GM23338 (cell line): Measurements from ENCODE around the gene ANO4. TPM values are rescaled to one million over a fixed set of nuclear protein-coding genes. Genes with fewer than 3 reads are reported as not detected.

Experiments
- ATAC-seq: fragments of 200-7000 bp; cut with Tn5 transposase; 3 replicates; pipeline ENCODE4 v1.9.1; 2020
- DNase-seq: peaks from one replicate; pipeline ENCODE4 v3.0.0-alpha.2; 2015; ENCODE audit warnings: low spot score
- H2AFZ ChIP-seq: fragments of 200-600 bp; sonication (generic); 2 replicates; pipeline ENCODE4 v1.8.0; 2016; ENCODE audit warnings: antibody characterized with exemption, mild to moderate bottlenecking, moderate library complexity
- H3F3A ChIP-seq: fragments of 200-600 bp; sonication (generic); replicated peaks from 2 replicates; pipeline ENCODE4 v1.8.0; 2017; ENCODE audit warnings: antibody characterized with exemption, mixed run types, low read depth
- H3K27ac ChIP-seq: fragments of 200-600 bp; sonication (generic); 2 replicates; pipeline ENCODE4 v1.6.1; 2016; ENCODE audit warnings: low read depth
- H3K27me3 ChIP-seq: fragments of 200-600 bp; sonication (generic); 2 replicates; pipeline ENCODE4 v1.8.0; 2016; ENCODE audit warnings: mild to moderate bottlenecking, mixed run types, moderate library complexity; ENCODE audit not compliant: insufficient read depth
- H3K36me3 ChIP-seq: fragments of 200-600 bp; sonication (generic); 2 replicates; pipeline ENCODE4 v1.8.0; 2016; ENCODE audit warnings: mild to moderate bottlenecking; ENCODE audit not compliant: insufficient read depth
- H3K4me1 ChIP-seq: fragments of 200-600 bp; sonication (generic); 2 replicates; pipeline ENCODE4 v1.8.0; 2016; ENCODE audit warnings: mild to moderate bottlenecking, moderate library complexity; ENCODE audit not compliant: insufficient read depth
- H3K4me2 ChIP-seq: fragments of 200-600 bp; sonication (generic); 2 replicates; pipeline ENCODE4 v1.7.1; 2017; ENCODE audit warnings: mixed run types
- H3K4me3 ChIP-seq: fragments of 200-600 bp; sonication (generic); 2 replicates; pipeline ENCODE4 v1.6.1; 2016; ENCODE audit warnings: mixed run types
- H3K79me2 ChIP-seq: fragments of 200-600 bp; sonication (generic); replicated peaks from 2 replicates; pipeline ENCODE4 v1.8.0; 2017; ENCODE audit warnings: mild to moderate bottlenecking; ENCODE audit not compliant: insufficient read depth
- H3K9me2 ChIP-seq: fragments of 200-600 bp; sonication (generic); 2 replicates; pipeline ENCODE4 v1.8.0; 2017; ENCODE audit not compliant: insufficient read depth
- H4K20me1 ChIP-seq: fragments of 200-600 bp; sonication (generic); replicated peaks from 2 replicates; pipeline ENCODE4 v1.8.0; 2017; ENCODE audit warnings: mild to moderate bottlenecking; ENCODE audit not compliant: insufficient read depth
- H3K27ac Mint-ChIP-seq: 2 replicates; pipeline ENCODE4 v1.8.0; 2020; ENCODE audit warnings: inconsistent platforms, mild to moderate bottlenecking, moderate library complexity, mixed read lengths
- H3K27me3 Mint-ChIP-seq: 3 replicates; pipeline ENCODE4 v1.8.0; 2022; ENCODE audit warnings: low read depth, mild to moderate bottlenecking, moderate library complexity, mixed read lengths, inconsistent platforms; ENCODE audit not compliant: insufficient read depth, poor library complexity
- H3K36me3 Mint-ChIP-seq: 3 replicates; pipeline ENCODE4 v1.8.0; 2021; ENCODE audit warnings: low read depth, mild to moderate bottlenecking, inconsistent platforms, moderate library complexity, mixed read lengths
- H3K4me1 Mint-ChIP-seq: 3 replicates; pipeline ENCODE4 v1.8.0; 2020; ENCODE audit warnings: mild to moderate bottlenecking, inconsistent platforms, mixed read lengths
- H3K4me3 Mint-ChIP-seq: 3 replicates; pipeline ENCODE4 v1.8.0; 2021; ENCODE audit warnings: moderate library complexity, mild to moderate bottlenecking, inconsistent platforms, mixed read lengths
- H3K9me3 Mint-ChIP-seq: 3 replicates; pipeline ENCODE4 v1.8.0; 2020; ENCODE audit warnings: moderate library complexity, mild to moderate bottlenecking, inconsistent platforms, mixed read lengths
- CREB1 ChIP-seq: fragments of 250-450 bp; sonication (Bioruptor Pico); IDR thresholded peaks from 2 replicates; pipeline ENCODE4 v1.5.0; 2020; ENCODE audit warnings: low read depth, mild to moderate bottlenecking, moderate library complexity
- CTCF ChIP-seq, 2 experiments: fragments of 200-600 bp in 1 of 2; sonication (generic) in 1 of 2; conservative IDR thresholded peaks; 2 replicates each; pipeline versions ENCODE4 v1.5.1 to v1.6.1; 2016 to 2017; ENCODE audit warnings: antibody characterized with exemption in 2 of 2, low read depth in 2 of 2, mild to moderate bottlenecking in 2 of 2, moderate library complexity in 1 of 2
- NANOG ChIP-seq: IDR thresholded peaks from 2 replicates; pipeline ENCODE4 v1.6.1; 2016; ENCODE audit warnings: antibody characterized with exemption, borderline replicate concordance
- REST ChIP-seq: IDR thresholded peaks from one replicate; pipeline ENCODE4 v1.6.1; 2018; ENCODE audit warnings: antibody characterized with exemption; ENCODE audit not compliant: unreplicated experiment
- ZNF114 ChIP-seq: fragments of 250-450 bp; sonication (Bioruptor Pico); IDR thresholded peaks from 2 replicates; pipeline ENCODE4 v1.5.0; 2020; ENCODE audit warnings: mild to moderate bottlenecking, moderate library complexity
- ZNF331 ChIP-seq: fragments of 250-450 bp; sonication (Bioruptor Pico); IDR thresholded peaks from 2 replicates; pipeline ENCODE4 v1.5.0; 2020; ENCODE audit warnings: low read depth, mild to moderate bottlenecking, moderate library complexity
- ZNF462 ChIP-seq: fragments of 250-450 bp; sonication (Bioruptor Pico); IDR thresholded peaks from 2 replicates; pipeline ENCODE4 v1.5.0; 2020; ENCODE audit warnings: mild to moderate bottlenecking, moderate library complexity
- polyA plus RNA-seq: library from polyadenylated mRNA; unstranded; fragments of >200 nt; fragmentation: Nextera tagmentation; extraction: Ambion mirVana; gene quantifications from 2 replicates; pipeline ENCODE4 v1.2.1, GENCODE V29; 2016
- total RNA-seq: library from RNA; depleted of rRNA; stranded (reverse); fragments of >200 nt; shearing (Covaris generic); gene quantifications from 2 replicates; pipeline ENCODE4 v1.2.3, GENCODE V29; 2014

The ANO4 gene
- total and polyA plus RNA-seq, 2 experiments from 2014 or later: 1.7 to 8.7 TPM

- no peak for TF ChIP-seq REST
- TF ChIP-seq CREB1 (CRISPR knock-in tag): no peak
- TF ChIP-seq NANOG: no peak
Observed at GRCh38 chr12:101039848-101040531, 245.4 kb downstream of the ANO4 start (continued).

- no peaks in the 10 kb centered on the region for H4K20me1 ChIP-seq
- H3K4me3 ChIP-seq: no peak overlapping the region
- no peaks in the 10 kb centered on the region for H3K36me3 ChIP-seq
- no peak overlapping the region for H3K4me2 ChIP-seq
- no peaks in the 10 kb centered on the region for H3K4me1 ChIP-seq
- Mint-ChIP-seq H3K27ac (no peak overlapping the region), H3K9me3 (no peaks in the 10 kb centered on the region), H3K27me3 (peaks cover 3% of the 10 kb centered on the region), H3K4me3 (no peak overlapping the region), H3K36me3 (no peaks in the 10 kb centered on the region), H3K4me1 (no peaks in the 10 kb centered on the region)
- ATAC-seq: no peak
- H3K27me3 ChIP-seq: no peaks in the 10 kb centered on the region
- H3K27ac ChIP-seq: no peak overlapping the region
- DNase-seq: no peak
- no peak overlapping the region for H2AFZ ChIP-seq
- H3K9me2 ChIP-seq: no peaks in the 10 kb centered on the region
- no peaks in the 10 kb centered on the region for H3F3A ChIP-seq
- H3K79me2 ChIP-seq: no peaks in the 10 kb centered on the region
- TF ChIP-seq CREB1 (CRISPR knock-in tag) (no peak), ZNF114 (no peak)
Observed at GRCh38 chr12:101040936-101041335, 246.4 kb downstream of the ANO4 start.

GRCh38 chr12:101042211-101042610 is 247.6 kb downstream of the ANO4 start:
- Histone ChIP-seq H3K4me2 (no peak overlapping the region), H3K36me3 (no peaks in the 10 kb centered on the region), H3K9me2 (no peaks in the 10 kb centered on the region), H3F3A (no peaks in the 10 kb centered on the region), H3K79me2 (no peaks in the 10 kb centered on the region), H3K4me1 (no peaks in the 10 kb centered on the region), H3K4me3 (no peak overlapping the region), H3K27me3 (no peaks in the 10 kb centered on the region), H2AFZ (no peak overlapping the region), H4K20me1 (no peaks in the 10 kb centered on the region), H3K27ac (no peak overlapping the region)
- H3K9me3 Mint-ChIP-seq: no peaks in the 10 kb centered on the region
- H3K27me3 Mint-ChIP-seq: peaks cover 3% of the 10 kb centered on the region
- no peak for TF ChIP-seq CREB1 (CRISPR knock-in tag)
- no peak for TF ChIP-seq ZNF462
- no peak for TF ChIP-seq ZNF331 (CRISPR knock-in tag)
- no peak for TF ChIP-seq NANOG
- no peak for TF ChIP-seq CTCF (conservative IDR thresholded peaks at IDR 0.05; ENCODE audit: low read depth in 2 of 2)
- no peak for DNase-seq
- no peak overlapping the region for H3K27ac Mint-ChIP-seq
- H3K4me3 Mint-ChIP-seq: no peak overlapping the region
- no peaks in the 10 kb centered on the region for H3K4me1 Mint-ChIP-seq
- no peak for ATAC-seq
- no peaks in the 10 kb centered on the region for H3K36me3 Mint-ChIP-seq
